Naive thymus-derived CD4-positive, alpha-beta T cell (primary cell): Measurements from ENCODE around the gene HOXD11. TPM values are rescaled to one million over a fixed set of nuclear protein-coding genes. Genes with fewer than 3 reads are reported as not detected.

Source experiments
- ATAC-seq: fragments of 150-1000 bp; cut with Tn5 transposase; 2 replicates; pipeline ENCODE4 v1.10.0; 2021; ENCODE audit warnings: mild to moderate bottlenecking, moderate library complexity
- CTCF ChIA-PET: fragments of 350-600 bp; sonication (Branson Sonifier 250); formaldehyde crosslinking; loops from one replicate; lab custom pipeline; 2021; ENCODE audit warnings: antibody characterized with exemption; lab: Charles Lee
- POLR2A ChIA-PET: fragments of 350-600 bp; sonication (Branson Sonifier 250); formaldehyde crosslinking; loops from one replicate; lab custom pipeline; 2021; ENCODE audit warnings: antibody characterized with exemption, inconsistent platforms; lab: Charles Lee
- DNase-seq, 9 donors: peaks; one replicate each; pipeline versions ENCODE4 v3.0.0 to v3.0.0-alpha.2; 2020 to 2022; ENCODE audit warnings: mixed read lengths in 1 of 9
- H3K27ac ChIP-seq: one replicate; pipeline ENCODE4 v1.7.0; 2013; ENCODE audit warnings: mild to moderate bottlenecking, low read depth, low read length, moderate library complexity
- H3K27me3 ChIP-seq, 2 donors: one replicate each; pipeline ENCODE4 v1.7.0; 2013; ENCODE audit warnings: low read length in 2 of 2, mild to moderate bottlenecking in 2 of 2, moderate library complexity in 2 of 2; ENCODE audit not compliant: control insufficient read depth in 2 of 2, insufficient read depth in 2 of 2
- H3K36me3 ChIP-seq, 3 experiments: 1 replicate in 2 of 3; 2 replicates in 1 of 3; pipeline ENCODE4 v1.7.0; 2013; ENCODE audit warnings: low read length in 3 of 3, mild to moderate bottlenecking in 3 of 3, moderate library complexity in 1 of 3; ENCODE audit not compliant: insufficient read depth in 3 of 3, control insufficient read depth in 2 of 3
- H3K4me1 ChIP-seq, 2 donors: one replicate each; pipeline ENCODE4 v1.7.0; 2013; ENCODE audit warnings: low read length in 2 of 2, mild to moderate bottlenecking in 2 of 2, moderate library complexity in 1 of 2; ENCODE audit not compliant: control insufficient read depth in 2 of 2, insufficient read depth in 2 of 2
- H3K4me3 ChIP-seq: 2 replicates; pipeline ENCODE4 v1.7.0; 2013; ENCODE audit warnings: mild to moderate bottlenecking, low read length
- H3K9me3 ChIP-seq, 3 experiments: 1 replicate in 2 of 3; 2 replicates in 1 of 3; pipeline ENCODE4 v1.7.0; 2013; ENCODE audit warnings: low read length in 3 of 3; ENCODE audit not compliant: control insufficient read depth in 2 of 3
- H3K27ac Mint-ChIP-seq, 9 donors: one replicate each; pipeline ENCODE4 v1.8.0; 2020 to 2022; ENCODE audit warnings: mixed read lengths in 9 of 9, mild to moderate bottlenecking in 8 of 9, moderate library complexity in 5 of 9, inconsistent platforms in 2 of 9
- H3K27me3 Mint-ChIP-seq, 5 donors: one replicate each; pipeline ENCODE4 v1.8.0; 2021 to 2022; ENCODE audit warnings: mixed read lengths in 5 of 5, mild to moderate bottlenecking in 1 of 5
- H3K36me3 Mint-ChIP-seq, 5 donors: one replicate each; pipeline ENCODE4 v1.8.0; 2020 to 2022; ENCODE audit warnings: mixed read lengths in 5 of 5, mild to moderate bottlenecking in 3 of 5, inconsistent platforms in 1 of 5
- H3K4me1 Mint-ChIP-seq, 7 donors: one replicate each; pipeline ENCODE4 v1.8.0; 2020 to 2022; ENCODE audit warnings: mixed read lengths in 7 of 7, mild to moderate bottlenecking in 3 of 7, inconsistent platforms in 1 of 7
- H3K4me3 Mint-ChIP-seq, 10 donors: one replicate each; pipeline ENCODE4 v1.8.0; 2020 to 2022; ENCODE audit warnings: mild to moderate bottlenecking in 10 of 10, mixed read lengths in 10 of 10, moderate library complexity in 6 of 10, inconsistent platforms in 2 of 10
- H3K9me3 Mint-ChIP-seq, 11 donors: one replicate each; pipeline ENCODE4 v1.8.0; 2020 to 2022; ENCODE audit warnings: mixed read lengths in 11 of 11, mild to moderate bottlenecking in 4 of 11, inconsistent platforms in 1 of 11, moderate library complexity in 1 of 11
- intact Hi-C, 2 donors: fragments of 100-400 bp; cut with micrococcal nuclease; formaldehyde crosslinking; loops; one replicate each; pipeline ENCODE4 v1.15.1; 2023
- polyA plus RNA-seq, 2 donors: library from polyadenylated mRNA; unstranded; fragments of 300-500 nt; fragmentation: Illumina TruSeq; gene quantifications; one replicate each; pipeline ENCODE4 v1.2.3, GENCODE V29; 2021
- total RNA-seq, 6 experiments: library from RNA in 5 of 6; stranded (reverse) in 5 of 6; gene quantifications; 1 replicate in 5 of 6; 2 replicates in 1 of 6; pipeline ENCODE4 v1.2.3 and lab custom pipeline; 2021 to 2026

The HOXD11 gene
- total and polyA plus RNA-seq, 7 experiments from 2014 or later, result not detected

GRCh38 chr2:176083796-176084261 is 23.3 kb upstream of the HOXD11 start, which contains the start of gene EVX2:
Gene EVX2, minus strand, starts transcription at chr2:176083962. Its CDS starts 186 bp downstream, at chr2:176083776.
- CTCF ChIA-PET, result no interaction called here
- Mint-ChIP-seq H3K27ac (peak within 1 kb of the TSS; percentile 28 to 98 (median 82)), H3K36me3 (peaks cover 0 to 39% (median 2%) of the 10 kb centered on the region in 5 donors), H3K27me3 (peaks cover 66 to 88% (median 77%) of the 10 kb centered on the region in 5 donors), H3K4me1 (peaks cover 0 to 29% (median 23%) of the 10 kb centered on the region in 7 donors), H3K4me3 (peak within 1 kb of the TSS in 9 of 10 donors; percentile 20 to 76 (median 57)), H3K9me3 (peaks cover 3 to 84% (median 44%) of the 10 kb centered on the region in 11 donors)
- intact Hi-C loops, result loop anchor here (2.0 to 10.0 kb wide), 2 partner anchors 45 to 1749 kb away; partner anchors contain the start of genes HOXD8 (in 1 of the 2) and SP9 (in 1 of the 2)
- H3K4me1 ChIP-seq, result peaks cover 0 to 7% of the 10 kb centered on the region in 2 donors
- no peak within 1 kb of the TSS for H3K4me3 ChIP-seq
- DNase-seq (no peak), ATAC-seq (no peak)
- peaks cover 0 to 60% (median 13%) of the 10 kb centered on the region in 3 experiments for H3K9me3 ChIP-seq
- H3K27ac ChIP-seq, result no peak within 1 kb of the TSS
- peaks cover 43 to 86% of the 10 kb centered on the region in 2 donors for H3K27me3 ChIP-seq
- POLR2A ChIA-PET, result no interaction called here
- H3K36me3 ChIP-seq, result no peaks in the 10 kb centered on the region

- Mint-ChIP-seq H3K9me3 (peaks cover 2 to 75% (median 38%) of the 10 kb centered on the region in 11 donors), H3K4me1 (peaks cover 0 to 22% (median 15%) of the 10 kb centered on the region in 7 donors), H3K36me3 (peaks cover 0 to 38% (median 0%) of the 10 kb centered on the region in 5 donors), H3K27ac (peak overlapping the region; percentile 28 to 98 (median 82)), H3K27me3 (peaks cover 65 to 88% (median 76%) of the 10 kb centered on the region in 5 donors), H3K4me3 (peak overlapping the region in 6 of 10 donors; percentile 5 to 69 (median 44))
- CTCF ChIA-PET, result no interaction called here
- intact Hi-C loops, result loop anchor here (2.0 to 10.0 kb wide), 3 partner anchors 44 to 1750 kb away; partner anchors contain the start of genes HOXD8 (in 1 of the 2) and SP9 (in 1 of the 2)
- peaks cover 0 to 52% (median 13%) of the 10 kb centered on the region in 3 experiments for H3K9me3 ChIP-seq
- peaks cover 0 to 2% of the 10 kb centered on the region in 2 donors for H3K4me1 ChIP-seq
- peaks cover 42 to 85% of the 10 kb centered on the region in 2 donors for H3K27me3 ChIP-seq
- H3K36me3 ChIP-seq, result no peaks in the 10 kb centered on the region
- no peak for DNase-seq
- no peak for ATAC-seq
- H3K4me3 ChIP-seq, result no peak overlapping the region
- POLR2A ChIA-PET, result no interaction called here
- H3K27ac ChIP-seq, result no peak overlapping the region
Measured at GRCh38 chr2:176084611-176085119, 22.4 kb upstream of the HOXD11 start.

GRCh38 chr2:176085120-176085788 is 21.8 kb upstream of the HOXD11 start:
- DNase-seq (no peak), ATAC-seq (no peak)
- H3K4me1 Mint-ChIP-seq, result peaks cover 0 to 22% (median 14%) of the 10 kb centered on the region in 7 donors
- Histone ChIP-seq H3K27ac (no peak overlapping the region), H3K9me3 (peaks cover 0 to 51% (median 13%) of the 10 kb centered on the region in 3 experiments), H3K4me1 (no peaks in the 10 kb centered on the region), H3K4me3 (no peak overlapping the region), H3K36me3 (no peaks in the 10 kb centered on the region), H3K27me3 (peaks cover 45 to 89% of the 10 kb centered on the region in 2 donors)
- peaks cover 0 to 38% (median 0%) of the 10 kb centered on the region in 5 donors for H3K36me3 Mint-ChIP-seq
- H3K27ac Mint-ChIP-seq, result peak overlapping the region in 8 of 9 donors; percentile 40 to 98 (median 80)
- ChIA-PET CTCF (no interaction called here), POLR2A (interaction anchor here (0.8 kb wide), 1 partner anchor 10 kb away, joined by 3 read pairs; no protein-coding TSS in a partner anchor)
- intact Hi-C loops, result loop anchor here (2.0 to 10.0 kb wide), 3 partner anchors 44 to 1750 kb away; partner anchors contain the start of genes HOXD8 (in 1 of the 2) and SP9 (in 1 of the 2)
- H3K9me3 Mint-ChIP-seq, result peaks cover 2 to 75% (median 38%) of the 10 kb centered on the region in 11 donors
- H3K4me3 Mint-ChIP-seq, result peak overlapping the region in 5 of 10 donors; percentile 16 to 69 (median 48)
- H3K27me3 Mint-ChIP-seq, result peaks cover 70 to 93% (median 80%) of the 10 kb centered on the region in 5 donors

- CTCF ChIA-PET, result no interaction called here
Measured at GRCh38 chr2:176085861-176086771, 21.0 kb upstream of the HOXD11 start.

GRCh38 chr2:176087330-176088047 is 19.6 kb upstream of the HOXD11 start:
- H3K27me3 ChIP-seq, result peaks cover 38 to 87% of the 10 kb centered on the region in 2 donors
- Mint-ChIP-seq H3K27ac (peak overlapping the region in 6 of 9 donors; percentile 41 to 98 (median 64)), H3K4me3 (peak overlapping the region in 7 of 10 donors; percentile 9 to 79 (median 64)), H3K27me3 (peaks cover 81 to 96% (median 85%) of the 10 kb centered on the region in 5 donors), H3K9me3 (peaks cover 2 to 75% (median 31%) of the 10 kb centered on the region in 11 donors), H3K4me1 (peaks cover 6 to 31% (median 17%) of the 10 kb centered on the region in 7 donors), H3K36me3 (peaks cover 0 to 38% (median 3%) of the 10 kb centered on the region in 5 donors)
- no peak overlapping the region for H3K27ac ChIP-seq
- H3K36me3 ChIP-seq, result no peaks in the 10 kb centered on the region
- peaks cover 0 to 32% (median 13%) of the 10 kb centered on the region in 3 experiments for H3K9me3 ChIP-seq
- CTCF ChIA-PET, result no interaction called here
- POLR2A ChIA-PET, result no interaction called here
- H3K4me1 ChIP-seq, result no peaks in the 10 kb centered on the region
- intact Hi-C loops, result loop anchor here in 1 of 2 donors (5.0 to 10.0 kb wide), 2 partner anchors 45 to 1753 kb away; partner anchors contain the start of gene SP9
- no peak for ATAC-seq
- no peak overlapping the region for H3K4me3 ChIP-seq
- DNase-seq, result no peak

More at GRCh38 chr2:176085861-176086771, 21.0 kb upstream of the HOXD11 start:
- Mint-ChIP-seq H3K9me3 (peaks cover 2 to 75% (median 35%) of the 10 kb centered on the region in 11 donors), H3K27ac (peak overlapping the region in 8 of 9 donors; percentile 23 to 98 (median 78)), H3K4me1 (peaks cover 0 to 21% (median 12%) of the 10 kb centered on the region in 7 donors), H3K36me3 (peaks cover 0 to 39% (median 0%) of the 10 kb centered on the region in 5 donors), H3K27me3 (peaks cover 73 to 96% (median 82%) of the 10 kb centered on the region in 5 donors), H3K4me3 (peak overlapping the region in 6 of 10 donors; percentile 9 to 73 (median 49))
- Histone ChIP-seq H3K36me3 (no peaks in the 10 kb centered on the region), H3K4me3 (no peak overlapping the region), H3K27me3 (peaks cover 42 to 92% of the 10 kb centered on the region in 2 donors), H3K27ac (no peak overlapping the region), H3K4me1 (no peaks in the 10 kb centered on the region), H3K9me3 (peaks cover 0 to 45% (median 13%) of the 10 kb centered on the region in 3 experiments)
- ATAC-seq (no peak), DNase-seq (no peak)
- intact Hi-C loops, result loop anchor here (2.0 to 10.0 kb wide), 3 partner anchors 43 to 1751 kb away; partner anchors contain the start of genes HOXD8 (in 1 of the 2) and SP9 (in 1 of the 2)
- POLR2A ChIA-PET, result interaction anchor here (0.8 kb wide), 1 partner anchor 9 kb away, joined by 3 read pairs; no protein-coding TSS in a partner anchor
